ENCODE results near the gene MGAT3. TPM values are rescaled to one million over a fixed set of nuclear protein-coding genes. Genes with fewer than 3 reads are reported as not detected.

MGAT3 gene
- total and polyA plus RNA-seq, 2 donors from 2014 or later, result 2.7 to 5.4 TPM

GRCh38 chr22:39475337-39475736, 18.5 kb downstream of the MGAT3 start:
- no peak for FAIRE-seq

GRCh38 chr22:39475902-39476301, 19.1 kb downstream of the MGAT3 start:
- Histone ChIP-seq H3K4me3 (ENCODE audit: low read length in 3 of 3) (no peak overlapping the region), H3K9me3 (ENCODE audit: control insufficient read depth in 2 of 3, insufficient read depth in 1 of 3, low read length in 3 of 3) (no peaks in the 10 kb centered on the region), H3K36me3 (ENCODE audit: control insufficient read depth in 2 of 3, insufficient read depth in 3 of 3, low read length in 3 of 3) (peaks cover 0 to 2% (median 0%) of the 10 kb centered on the region in 3 donors), H3K9ac (ENCODE audit: low read length in 3 of 3) (no peak overlapping the region), H3K27me3 (ENCODE audit: control insufficient read depth, insufficient read depth, low read length) (no peaks in the 10 kb centered on the region), H3K4me1 (ENCODE audit: control insufficient read depth in 2 of 3, insufficient read depth in 2 of 3, low read depth in 1 of 3, low read length in 3 of 3) (peaks cover 5 to 25% (median 19%) of the 10 kb centered on the region in 3 donors), H3K27ac (ENCODE audit: low read depth in 2 of 2, low read length in 2 of 2) (no peak overlapping the region)
- FAIRE-seq (no peak), DNase-seq (peak in 1 of 5 donors; percentile 63)
- TF ChIP-seq CTCF (IDR thresholded peaks at IDR 0.05; ENCODE audit: borderline replicate concordance, extremely low read depth, insufficient read depth), result no peak
- intact Hi-C loops (cut with DNase I), result no loop called here

More at GRCh38 chr22:39475337-39475736, 18.5 kb downstream of the MGAT3 start:
- intact Hi-C loops (cut with DNase I), result no loop called here
- Histone ChIP-seq H3K4me3 (ENCODE audit: low read length in 3 of 3) (no peak overlapping the region), H3K9me3 (ENCODE audit: control insufficient read depth in 2 of 3, insufficient read depth in 1 of 3, low read length in 3 of 3) (no peaks in the 10 kb centered on the region), H3K27me3 (ENCODE audit: control insufficient read depth, insufficient read depth, low read length) (no peaks in the 10 kb centered on the region), H3K9ac (ENCODE audit: low read length in 3 of 3) (no peak overlapping the region), H3K36me3 (ENCODE audit: control insufficient read depth in 2 of 3, insufficient read depth in 3 of 3, low read length in 3 of 3) (peaks cover 0 to 2% (median 0%) of the 10 kb centered on the region in 3 donors), H3K4me1 (ENCODE audit: control insufficient read depth in 2 of 3, insufficient read depth in 2 of 3, low read depth in 1 of 3, low read length in 3 of 3) (peaks cover 5 to 29% (median 23%) of the 10 kb centered on the region in 3 donors), H3K27ac (ENCODE audit: low read depth in 2 of 2, low read length in 2 of 2) (no peak overlapping the region)
- no peak for TF ChIP-seq CTCF (IDR thresholded peaks at IDR 0.05; ENCODE audit: borderline replicate concordance, extremely low read depth, insufficient read depth)
- peak in 1 of 5 donors; percentile 55 for DNase-seq

DNA sequence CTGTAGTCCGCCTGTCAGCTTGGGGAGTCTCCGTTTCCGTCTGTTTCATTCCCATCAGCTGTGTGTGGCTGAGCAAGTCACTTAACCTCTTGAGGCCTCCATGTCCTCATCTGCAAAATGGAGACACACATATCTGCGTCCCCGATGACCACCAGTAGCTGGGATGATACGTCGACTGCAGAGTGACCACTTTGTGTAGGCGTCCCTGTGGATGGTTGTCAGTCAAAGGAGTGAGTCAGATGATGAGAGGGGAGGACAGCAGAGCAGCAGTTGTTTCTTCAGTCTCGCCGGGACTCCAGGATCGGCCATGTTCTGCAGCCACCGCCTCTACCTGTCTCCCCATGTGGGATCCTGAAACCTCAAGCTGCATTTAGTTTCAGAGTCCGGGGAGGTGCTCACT, 19.9 kb downstream of the MGAT3 start:
- Histone ChIP-seq H3K27me3 (ENCODE audit: control insufficient read depth, insufficient read depth, low read length) (no peaks in the 10 kb centered on the region), H3K9ac (ENCODE audit: low read length in 3 of 3) (no peak overlapping the region), H3K4me1 (ENCODE audit: control insufficient read depth in 2 of 3, insufficient read depth in 2 of 3, low read depth in 1 of 3, low read length in 3 of 3) (peaks cover 5 to 20% (median 18%) of the 10 kb centered on the region in 3 donors), H3K27ac (ENCODE audit: low read depth in 2 of 2, low read length in 2 of 2) (no peak overlapping the region), H3K36me3 (ENCODE audit: control insufficient read depth in 2 of 3, insufficient read depth in 3 of 3, low read length in 3 of 3) (peaks cover 0 to 2% (median 0%) of the 10 kb centered on the region in 3 donors), H3K4me3 (ENCODE audit: low read length in 3 of 3) (no peak overlapping the region), H3K9me3 (ENCODE audit: control insufficient read depth in 2 of 3, insufficient read depth in 1 of 3, low read length in 3 of 3) (no peaks in the 10 kb centered on the region)
- FAIRE-seq (no peak), DNase-seq (peak in 1 of 5 donors; percentile 29)
- no peak for TF ChIP-seq CTCF (IDR thresholded peaks at IDR 0.05; ENCODE audit: borderline replicate concordance, extremely low read depth, insufficient read depth)
- intact Hi-C loops (cut with DNase I), result no loop called here

DNA sequence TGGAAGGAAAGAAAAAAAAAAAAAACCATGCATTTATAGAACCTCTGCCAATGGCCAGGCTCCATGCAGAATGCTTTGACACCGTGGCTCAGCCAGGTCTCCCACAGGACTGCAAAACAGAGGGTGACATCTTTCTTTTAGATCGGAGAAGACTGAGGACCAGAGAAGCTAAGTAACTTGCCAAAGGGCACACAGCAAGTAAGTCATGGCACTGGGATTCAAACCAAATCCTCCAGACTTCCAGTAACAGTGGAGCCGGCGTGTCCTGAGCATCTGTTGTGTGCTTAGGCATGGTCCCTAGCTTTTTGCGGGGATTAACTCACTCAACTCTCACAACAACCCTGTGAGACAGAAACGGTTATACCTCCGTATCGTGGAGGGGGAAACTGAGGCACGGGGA, 20.7 kb downstream of the MGAT3 start:
- intact Hi-C loops (cut with DNase I), result no loop called here
- no peak overlapping the region for H3K9ac ChIP-seq (ENCODE audit: low read length in 3 of 3)
- no peak for TF ChIP-seq CTCF (IDR thresholded peaks at IDR 0.05; ENCODE audit: borderline replicate concordance, extremely low read depth, insufficient read depth)
- peaks cover 5 to 12% (median 9%) of the 10 kb centered on the region in 3 donors for H3K4me1 ChIP-seq (ENCODE audit: control insufficient read depth in 2 of 3, insufficient read depth in 2 of 3, low read depth in 1 of 3, low read length in 3 of 3)
- no peak overlapping the region for H3K4me3 ChIP-seq (ENCODE audit: low read length in 3 of 3)
- no peak overlapping the region for H3K27ac ChIP-seq (ENCODE audit: low read depth in 2 of 2, low read length in 2 of 2)
- peaks cover 0 to 2% (median 0%) of the 10 kb centered on the region in 3 donors for H3K36me3 ChIP-seq (ENCODE audit: control insufficient read depth in 2 of 3, insufficient read depth in 3 of 3, low read length in 3 of 3)
- FAIRE-seq, result no peak
- H3K9me3 ChIP-seq (ENCODE audit: control insufficient read depth in 2 of 3, insufficient read depth in 1 of 3, low read length in 3 of 3), result no peaks in the 10 kb centered on the region
- no peaks in the 10 kb centered on the region for H3K27me3 ChIP-seq (ENCODE audit: control insufficient read depth, insufficient read depth, low read length)
- no peak for DNase-seq

Measured in kidney (tissue), 14 donors.